Loucy (cell line): ENCODE measurements around the gene EFTUD2.
A peak's percentile ranks its signal among the peaks of the same experiment; 100 is the strongest.

Source experiments
- H2AFZ ChIP-seq: fragments of 200-600 bp; sonication (generic); 2 replicates; pipeline ENCODE4 v1.6.0; 2016; ENCODE audit warnings: antibody characterized with exemption, mild to moderate bottlenecking, low read length, moderate library complexity
- H3F3A ChIP-seq: fragments of 200-600 bp; 2 replicates; pipeline ENCODE4 v1.6.0; 2016; ENCODE audit warnings: antibody characterized with exemption, low read depth, mild to moderate bottlenecking
- H3K27me3 ChIP-seq: fragments of 200-600 bp; sonication (generic); 2 replicates; pipeline ENCODE4 v1.6.1; 2014; ENCODE audit warnings: low read length, mild to moderate bottlenecking; ENCODE audit not compliant: insufficient read depth, poor library complexity, severe bottlenecking
- H3K36me3 ChIP-seq: fragments of 200-600 bp; sonication (generic); 2 replicates; pipeline ENCODE4 v1.6.1; 2016; ENCODE audit warnings: low read length; ENCODE audit not compliant: insufficient read depth
- H3K4me1 ChIP-seq: fragments of 200-600 bp; sonication (generic); 2 replicates; pipeline ENCODE4 v1.5.1; 2014; ENCODE audit warnings: low read length, mild to moderate bottlenecking; ENCODE audit not compliant: insufficient read depth, poor library complexity, severe bottlenecking
- H3K4me2 ChIP-seq: fragments of 200-600 bp; sonication (generic); 2 replicates; pipeline ENCODE4 v1.6.0; 2014; ENCODE audit warnings: antibody characterized with exemption, low read length, low read depth, mild to moderate bottlenecking; ENCODE audit not compliant: poor library complexity, severe bottlenecking
- H3K4me3 ChIP-seq: fragments of 200-600 bp; sonication (generic); 2 replicates; pipeline ENCODE4 v1.5.1; 2014; ENCODE audit warnings: low read length, mild to moderate bottlenecking, mixed read lengths; ENCODE audit not compliant: poor library complexity, severe bottlenecking
- H3K79me2 ChIP-seq: fragments of 200-600 bp; sonication (generic); 2 replicates; pipeline ENCODE4 v1.6.1; 2014; ENCODE audit warnings: low read length; ENCODE audit not compliant: insufficient read depth
- H3K9ac ChIP-seq: fragments of 200-600 bp; sonication (generic); 2 replicates; pipeline ENCODE4 v1.6.0; 2014; ENCODE audit warnings: mild to moderate bottlenecking, low read depth, low read length, moderate library complexity; ENCODE audit not compliant: poor library complexity, severe bottlenecking
- H3K9me2 ChIP-seq: fragments of 200-600 bp; sonication (generic); replicated peaks from 2 replicates; pipeline ENCODE4 v1.6.1; 2016; ENCODE audit warnings: low read depth, low read length, mixed read lengths
- H3K9me3 ChIP-seq: fragments of 200-600 bp; sonication (generic); 2 replicates; pipeline ENCODE4 v1.6.1; 2014; ENCODE audit warnings: mild to moderate bottlenecking, antibody characterized with exemption, low read length, low read depth; ENCODE audit not compliant: insufficient read depth
- H4K20me1 ChIP-seq: fragments of 200-600 bp; sonication (generic); 2 replicates; pipeline ENCODE4 v1.6.0; 2014; ENCODE audit warnings: antibody characterized with exemption, low read length, mild to moderate bottlenecking; ENCODE audit not compliant: insufficient read depth, poor library complexity, severe bottlenecking
- EZH2phosphoT487 ChIP-seq: fragments of 200-600 bp; IDR thresholded peaks from 2 replicates; pipeline ENCODE4 v1.6.1; 2018; ENCODE audit warnings: antibody characterized with exemption, mild to moderate bottlenecking, moderate library complexity, borderline replicate concordance
- TF ChIP-seq, protein P1 (sequence below): fragments of 200-600 bp; sonication (generic); conservative IDR thresholded peaks from 2 replicates; pipeline ENCODE4 v1.5.1; 2014; ENCODE audit warnings: mild to moderate bottlenecking, antibody characterized with exemption, low read length

Gene EFTUD2

DNA sequence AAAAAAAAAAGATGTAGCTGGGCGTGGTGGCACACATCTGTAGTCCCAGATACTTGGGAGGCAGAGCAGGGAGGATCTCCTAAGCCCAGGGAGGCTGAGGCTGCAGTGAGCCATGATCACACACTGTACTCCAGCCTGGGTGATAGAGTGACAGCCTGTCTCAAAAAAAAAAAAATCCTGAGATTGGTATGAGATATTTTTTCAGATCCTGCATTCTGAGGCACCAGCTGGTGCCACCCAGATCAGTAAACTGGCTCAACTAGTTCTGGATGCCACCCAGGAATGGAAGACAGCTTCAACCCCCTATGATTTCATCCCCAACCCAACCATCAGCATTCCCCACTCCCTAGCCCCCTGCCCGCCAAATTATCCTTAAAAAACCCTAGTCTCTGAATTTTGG, 62.0 kb downstream of the EFTUD2 start:
- Histone ChIP-seq H3K4me2 (no peak overlapping the region), H3K9me2 (no peaks in the 10 kb centered on the region), H3K9me3 (no peaks in the 10 kb centered on the region), H4K20me1 (no peaks in the 10 kb centered on the region), H3K79me2 (no peaks in the 10 kb centered on the region), H3F3A (no peaks in the 10 kb centered on the region), H3K4me1 (peaks cover 7% of the 10 kb centered on the region), H3K9ac (no peak overlapping the region), H3K36me3 (no peaks in the 10 kb centered on the region), H3K27me3 (no peaks in the 10 kb centered on the region), H2AFZ (no peak overlapping the region), H3K4me3 (no peak overlapping the region)
- no peak for TF ChIP-seq EZH2phosphoT487
- TF ChIP-seq, protein P1, sequence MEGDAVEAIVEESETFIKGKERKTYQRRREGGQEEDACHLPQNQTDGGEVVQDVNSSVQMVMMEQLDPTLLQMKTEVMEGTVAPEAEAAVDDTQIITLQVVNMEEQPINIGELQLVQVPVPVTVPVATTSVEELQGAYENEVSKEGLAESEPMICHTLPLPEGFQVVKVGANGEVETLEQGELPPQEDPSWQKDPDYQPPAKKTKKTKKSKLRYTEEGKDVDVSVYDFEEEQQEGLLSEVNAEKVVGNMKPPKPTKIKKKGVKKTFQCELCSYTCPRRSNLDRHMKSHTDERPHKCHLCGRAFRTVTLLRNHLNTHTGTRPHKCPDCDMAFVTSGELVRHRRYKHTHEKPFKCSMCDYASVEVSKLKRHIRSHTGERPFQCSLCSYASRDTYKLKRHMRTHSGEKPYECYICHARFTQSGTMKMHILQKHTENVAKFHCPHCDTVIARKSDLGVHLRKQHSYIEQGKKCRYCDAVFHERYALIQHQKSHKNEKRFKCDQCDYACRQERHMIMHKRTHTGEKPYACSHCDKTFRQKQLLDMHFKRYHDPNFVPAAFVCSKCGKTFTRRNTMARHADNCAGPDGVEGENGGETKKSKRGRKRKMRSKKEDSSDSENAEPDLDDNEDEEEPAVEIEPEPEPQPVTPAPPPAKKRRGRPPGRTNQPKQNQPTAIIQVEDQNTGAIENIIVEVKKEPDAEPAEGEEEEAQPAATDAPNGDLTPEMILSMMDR, result no peak

GRCh38 chr17:44832805-44833204, 66.4 kb downstream of the EFTUD2 start:
- TF ChIP-seq EZH2phosphoT487, result no peak
- TF ChIP-seq, protein P1, result no peak
- Histone ChIP-seq H3K36me3 (no peaks in the 10 kb centered on the region), H2AFZ (no peak overlapping the region), H3K9me3 (no peaks in the 10 kb centered on the region), H3K4me2 (no peak overlapping the region), H3K27me3 (no peaks in the 10 kb centered on the region), H3K4me3 (no peak overlapping the region), H3F3A (no peaks in the 10 kb centered on the region), H3K4me1 (peaks cover 4% of the 10 kb centered on the region), H4K20me1 (no peaks in the 10 kb centered on the region), H3K9ac (no peak overlapping the region), H3K9me2 (no peaks in the 10 kb centered on the region), H3K79me2 (peaks cover 17% of the 10 kb centered on the region)

- H3K27me3 ChIP-seq, result no peaks in the 10 kb centered on the region
- no peaks in the 10 kb centered on the region for H3F3A ChIP-seq
- peaks cover 4% of the 10 kb centered on the region for H4K20me1 ChIP-seq
- peak overlapping the region; percentile 26 for H3K9ac ChIP-seq
- TF ChIP-seq, protein P1, result no peak
- no peak for TF ChIP-seq EZH2phosphoT487
- no peaks in the 10 kb centered on the region for H3K9me3 ChIP-seq
- no peaks in the 10 kb centered on the region for H3K36me3 ChIP-seq
- no peaks in the 10 kb centered on the region for H3K9me2 ChIP-seq
- no peak overlapping the region for H2AFZ ChIP-seq
- peaks cover 4% of the 10 kb centered on the region for H3K4me1 ChIP-seq
- no peak overlapping the region for H3K4me3 ChIP-seq
- peaks cover 30% of the 10 kb centered on the region for H3K79me2 ChIP-seq
- peak overlapping the region; percentile 73 for H3K4me2 ChIP-seq
These were observed 67.9 kb downstream of the EFTUD2 start for GRCh38 chr17:44831371-44831770.
